ENCODE results near the gene NR2C2.

DNA sequence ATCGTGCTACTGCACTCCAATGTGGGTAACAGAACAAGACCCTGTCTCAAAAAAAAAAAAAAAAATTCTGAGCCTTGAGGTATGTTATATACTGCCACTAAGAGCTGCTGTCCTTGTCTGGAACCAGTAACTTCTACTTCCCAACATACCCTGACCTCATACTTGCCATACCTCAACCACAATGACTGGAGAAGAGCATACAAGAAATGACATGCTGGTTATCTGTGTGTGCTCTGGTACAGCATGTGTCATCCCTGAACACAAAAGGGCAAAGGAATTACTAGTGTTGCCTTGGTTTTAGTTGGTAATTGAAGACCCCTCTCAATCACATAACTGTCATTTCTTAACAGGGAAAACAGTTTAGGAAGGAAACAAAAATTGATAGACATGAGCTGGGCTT is 63.3 kb downstream of the NR2C2 start:
- TF ChIP-seq, protein P1, sequence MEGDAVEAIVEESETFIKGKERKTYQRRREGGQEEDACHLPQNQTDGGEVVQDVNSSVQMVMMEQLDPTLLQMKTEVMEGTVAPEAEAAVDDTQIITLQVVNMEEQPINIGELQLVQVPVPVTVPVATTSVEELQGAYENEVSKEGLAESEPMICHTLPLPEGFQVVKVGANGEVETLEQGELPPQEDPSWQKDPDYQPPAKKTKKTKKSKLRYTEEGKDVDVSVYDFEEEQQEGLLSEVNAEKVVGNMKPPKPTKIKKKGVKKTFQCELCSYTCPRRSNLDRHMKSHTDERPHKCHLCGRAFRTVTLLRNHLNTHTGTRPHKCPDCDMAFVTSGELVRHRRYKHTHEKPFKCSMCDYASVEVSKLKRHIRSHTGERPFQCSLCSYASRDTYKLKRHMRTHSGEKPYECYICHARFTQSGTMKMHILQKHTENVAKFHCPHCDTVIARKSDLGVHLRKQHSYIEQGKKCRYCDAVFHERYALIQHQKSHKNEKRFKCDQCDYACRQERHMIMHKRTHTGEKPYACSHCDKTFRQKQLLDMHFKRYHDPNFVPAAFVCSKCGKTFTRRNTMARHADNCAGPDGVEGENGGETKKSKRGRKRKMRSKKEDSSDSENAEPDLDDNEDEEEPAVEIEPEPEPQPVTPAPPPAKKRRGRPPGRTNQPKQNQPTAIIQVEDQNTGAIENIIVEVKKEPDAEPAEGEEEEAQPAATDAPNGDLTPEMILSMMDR (optimal IDR thresholded peaks at IDR 0.05 in 1 of 3, IDR thresholded peaks at IDR 0.05 in 1 of 3, conservative IDR thresholded peaks at IDR 0.05 in 1 of 3; ENCODE audit: extremely low read depth in 1 of 3, insufficient read depth in 2 of 3, low read length in 3 of 3), result no peak
- no peak for TF ChIP-seq EZH2 (IDR thresholded peaks at IDR 0.05; ENCODE audit: low read length)

Data from keratinocyte (primary cell).